ENCODE data around the gene C13orf46.

The C13orf46 gene

GRCh38 chr13:113953561-113953960 lies 20.3 kb downstream of the C13orf46 start:
- DNase-seq, result no peak

GRCh38 chr13:113952983-113953520 lies 20.8 kb downstream of the C13orf46 start:
- no peak for DNase-seq

GRCh38 chr13:113952151-113952982 lies 21.5 kb downstream of the C13orf46 start:
- no peak for DNase-seq

- peak; percentile 79 for DNase-seq
These were observed 22.5 kb downstream of the C13orf46 start for GRCh38 chr13:113951246-113951999.

- no peak for DNase-seq
These were observed 23.2 kb downstream of the C13orf46 start for GRCh38 chr13:113950451-113951245.

- DNase-seq, result no peak
These were observed 24.3 kb downstream of the C13orf46 start for GRCh38 chr13:113949546-113949945.

GRCh38 chr13:113948034-113948742 lies 25.7 kb downstream of the C13orf46 start:
- DNase-seq, result no peak

- peak; percentile 11 for DNase-seq
These were observed 26.4 kb downstream of the C13orf46 start for GRCh38 chr13:113947311-113948033.

GRCh38 chr13:113946409-113947181 lies 27.3 kb downstream of the C13orf46 start:
- no peak for DNase-seq

- no peak for DNase-seq
These were observed 27.9 kb downstream of the C13orf46 start for GRCh38 chr13:113945857-113946408.

- DNase-seq, result no peak
These were observed 29.9 kb downstream of the C13orf46 start for GRCh38 chr13:113943821-113944565.

GRCh38 chr13:113942591-113943103 lies 31.2 kb downstream of the C13orf46 start:
- DNase-seq, result no peak

GRCh38 chr13:113941571-113942191 lies 32.2 kb downstream of the C13orf46 start:
- DNase-seq, result no peak

- no peak for DNase-seq
These were observed 34.0 kb downstream of the C13orf46 start for GRCh38 chr13:113939944-113940297.

GRCh38 chr13:113939129-113939943 lies 34.5 kb downstream of the C13orf46 start:
- no peak for DNase-seq

- DNase-seq, result no peak
These were observed 35.2 kb downstream of the C13orf46 start for GRCh38 chr13:113938716-113939115.

GRCh38 chr13:113938246-113938645 lies 35.6 kb downstream of the C13orf46 start:
- no peak for DNase-seq

- no peak for DNase-seq
These were observed 36.2 kb downstream of the C13orf46 start for GRCh38 chr13:113937527-113938180.
